Stomach (tissue), 4 donors: ENCODE results near the gene ZNF526.

Experiments used
- CTCF ChIP-seq, 7 experiments: fragments of 450-650 bp in 4 of 7; fragments of 200-600 bp in 3 of 7; sonication (generic) in 3 of 7; IDR thresholded peaks; one replicate each; pipeline ENCODE4 v1.5.1; 2016 to 2019; ENCODE audit warnings: antibody characterized with exemption in 7 of 7, control low read depth in 2 of 7, mild to moderate bottlenecking in 1 of 7
- POLR2A ChIP-seq, 4 donors: fragments of 450-650 bp; IDR thresholded peaks; one replicate each; pipeline ENCODE4 v1.6.1; 2016; ENCODE audit warnings: antibody characterized with exemption in 4 of 4, control low read depth in 2 of 4, mild to moderate bottlenecking in 1 of 4, moderate library complexity in 1 of 4

DNA sequence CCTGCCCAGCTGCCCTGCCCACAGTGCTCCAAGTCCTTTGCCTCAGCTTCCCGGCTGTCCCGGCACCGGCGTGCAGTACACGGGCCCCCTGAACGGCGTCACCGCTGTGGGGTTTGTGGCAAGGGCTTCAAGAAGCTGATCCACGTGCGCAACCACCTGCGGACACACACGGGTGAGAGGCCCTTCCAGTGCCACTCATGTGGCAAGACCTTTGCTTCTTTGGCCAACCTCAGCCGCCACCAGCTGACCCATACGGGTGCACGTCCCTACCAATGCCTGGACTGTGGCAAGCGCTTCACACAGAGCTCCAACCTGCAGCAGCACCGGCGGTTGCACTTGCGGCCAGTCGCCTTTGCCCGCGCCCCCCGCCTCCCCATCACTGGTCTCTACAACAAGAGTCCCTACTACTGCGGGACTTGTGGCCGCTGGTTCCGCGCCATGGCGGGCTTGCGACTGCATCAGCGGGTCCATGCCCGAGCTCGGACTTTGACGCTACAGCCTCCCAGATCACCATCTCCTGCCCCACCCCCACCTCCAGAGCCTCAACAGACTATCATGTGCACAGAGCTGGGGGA is 5.7 kb downstream of the ZNF526 start:
- no peak for TF ChIP-seq CTCF (IDR thresholded peaks at IDR 0.05)
- no peak for TF ChIP-seq POLR2A (IDR thresholded peaks at IDR 0.05)
